Fibroblast of lung (primary cell): ENCODE measurements around the gene PLA2G5.

Experiments used
- EZH2 ChIP-seq: IDR thresholded peaks from 2 replicates; pipeline ENCODE4 v1.5.1; 2012; ENCODE audit warnings: low read length, control low read depth, mild to moderate bottlenecking; ENCODE audit errors: missing control alignments
- TF ChIP-seq, protein P1 (sequence below), 2 donors: IDR thresholded peaks in 1 of 2; conservative IDR thresholded peaks in 1 of 2; 1 replicate in 1 of 2; 2 replicates in 1 of 2; pipeline ENCODE4 v1.5.1; 2011 to 2012; ENCODE audit warnings: low read length in 2 of 2, control low read depth in 1 of 2, inconsistent platforms in 1 of 2, low read depth in 1 of 2, mild to moderate bottlenecking in 1 of 2

DNA sequence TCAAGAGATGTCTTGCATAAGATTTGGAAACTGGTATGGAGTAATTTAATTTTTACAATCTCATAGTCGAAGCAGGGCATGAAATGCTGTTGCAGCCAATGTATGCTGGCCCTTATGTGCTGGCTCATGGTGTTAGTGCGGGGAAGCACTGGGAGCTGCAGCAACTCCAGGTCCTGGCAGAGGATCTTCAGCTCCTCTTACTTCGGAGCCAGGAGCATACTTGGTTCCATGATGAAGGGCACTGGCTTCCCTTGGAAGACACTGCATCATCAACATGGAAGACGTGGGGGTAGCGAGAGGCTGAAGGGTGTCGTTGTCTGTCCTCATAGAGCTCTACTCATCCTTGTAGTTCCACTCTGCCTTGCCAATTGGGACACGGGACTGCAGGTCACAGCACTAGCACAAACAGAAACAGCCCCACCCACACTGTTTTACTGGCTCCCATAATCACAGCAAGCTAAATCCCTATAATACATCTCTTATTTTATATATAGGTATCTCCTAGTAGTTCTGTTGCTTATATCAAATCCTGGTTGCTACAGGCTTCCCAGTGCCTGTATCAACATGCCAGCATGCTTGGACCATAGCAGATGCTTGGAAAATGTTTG, 26.9 kb downstream of the PLA2G5 start:
- TF ChIP-seq, protein P1, sequence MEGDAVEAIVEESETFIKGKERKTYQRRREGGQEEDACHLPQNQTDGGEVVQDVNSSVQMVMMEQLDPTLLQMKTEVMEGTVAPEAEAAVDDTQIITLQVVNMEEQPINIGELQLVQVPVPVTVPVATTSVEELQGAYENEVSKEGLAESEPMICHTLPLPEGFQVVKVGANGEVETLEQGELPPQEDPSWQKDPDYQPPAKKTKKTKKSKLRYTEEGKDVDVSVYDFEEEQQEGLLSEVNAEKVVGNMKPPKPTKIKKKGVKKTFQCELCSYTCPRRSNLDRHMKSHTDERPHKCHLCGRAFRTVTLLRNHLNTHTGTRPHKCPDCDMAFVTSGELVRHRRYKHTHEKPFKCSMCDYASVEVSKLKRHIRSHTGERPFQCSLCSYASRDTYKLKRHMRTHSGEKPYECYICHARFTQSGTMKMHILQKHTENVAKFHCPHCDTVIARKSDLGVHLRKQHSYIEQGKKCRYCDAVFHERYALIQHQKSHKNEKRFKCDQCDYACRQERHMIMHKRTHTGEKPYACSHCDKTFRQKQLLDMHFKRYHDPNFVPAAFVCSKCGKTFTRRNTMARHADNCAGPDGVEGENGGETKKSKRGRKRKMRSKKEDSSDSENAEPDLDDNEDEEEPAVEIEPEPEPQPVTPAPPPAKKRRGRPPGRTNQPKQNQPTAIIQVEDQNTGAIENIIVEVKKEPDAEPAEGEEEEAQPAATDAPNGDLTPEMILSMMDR (conservative IDR thresholded peaks at IDR 0.05 in 1 of 2, IDR thresholded peaks at IDR 0.05 in 1 of 2; ENCODE audit: low read depth in 1 of 2, low read length in 2 of 2): no peak
- TF ChIP-seq EZH2: no peak
